ENCODE measurements around the gene SPATA33. TPM values are rescaled to one million over a fixed set of nuclear protein-coding genes. Genes with fewer than 3 reads are reported as not detected.

SPATA33 gene
- total RNA-seq, 2 donors from 2014 or later, result 5.6 to 14.6 TPM

DNA sequence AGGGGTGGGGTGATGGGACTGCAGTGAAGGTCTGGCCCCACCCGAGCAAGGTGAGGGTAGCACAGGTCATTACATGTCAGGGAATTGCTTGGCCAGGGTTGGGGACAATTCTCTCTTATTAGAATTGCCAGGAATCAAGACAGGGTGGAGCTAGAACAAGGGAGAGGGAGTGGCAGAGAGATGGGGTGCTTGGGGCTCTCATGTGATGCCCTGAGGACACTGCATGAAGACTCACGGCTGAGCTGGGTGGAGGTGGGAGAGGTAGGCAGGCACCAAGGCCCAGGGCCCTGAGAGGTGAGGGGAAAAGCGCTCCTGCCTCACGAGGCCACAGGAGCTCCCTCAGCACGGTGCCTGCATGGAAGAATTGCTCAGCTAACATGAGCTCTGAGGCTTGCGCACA, 40.6 kb upstream of the SPATA33 start:
- intact Hi-C loops (cut with DNase I), result no loop called here
- H3K36me3 ChIP-seq, result no peaks in the 10 kb centered on the region
- H3K9me3 ChIP-seq, result no peaks in the 10 kb centered on the region
- no peaks in the 10 kb centered on the region for H3K4me1 ChIP-seq (replicated peaks)
- no peak overlapping the region for H3K4me3 ChIP-seq
- no peaks in the 10 kb centered on the region for H3K27me3 ChIP-seq (replicated peaks; ENCODE audit: insufficient read depth)
- H3K27ac ChIP-seq, result no peak overlapping the region
- no peak for DNase-seq (ENCODE audit: low spot score)
- 50% methylated on average over 6 of the region's 6 CpGs for WGBS
- TF ChIP-seq POLR2AphosphoS5 (IDR thresholded peaks at IDR 0.05) (no peak), POLR2A (IDR thresholded peaks at IDR 0.05) (no peak), CTCF (IDR thresholded peaks at IDR 0.05) (no peak)

DNA sequence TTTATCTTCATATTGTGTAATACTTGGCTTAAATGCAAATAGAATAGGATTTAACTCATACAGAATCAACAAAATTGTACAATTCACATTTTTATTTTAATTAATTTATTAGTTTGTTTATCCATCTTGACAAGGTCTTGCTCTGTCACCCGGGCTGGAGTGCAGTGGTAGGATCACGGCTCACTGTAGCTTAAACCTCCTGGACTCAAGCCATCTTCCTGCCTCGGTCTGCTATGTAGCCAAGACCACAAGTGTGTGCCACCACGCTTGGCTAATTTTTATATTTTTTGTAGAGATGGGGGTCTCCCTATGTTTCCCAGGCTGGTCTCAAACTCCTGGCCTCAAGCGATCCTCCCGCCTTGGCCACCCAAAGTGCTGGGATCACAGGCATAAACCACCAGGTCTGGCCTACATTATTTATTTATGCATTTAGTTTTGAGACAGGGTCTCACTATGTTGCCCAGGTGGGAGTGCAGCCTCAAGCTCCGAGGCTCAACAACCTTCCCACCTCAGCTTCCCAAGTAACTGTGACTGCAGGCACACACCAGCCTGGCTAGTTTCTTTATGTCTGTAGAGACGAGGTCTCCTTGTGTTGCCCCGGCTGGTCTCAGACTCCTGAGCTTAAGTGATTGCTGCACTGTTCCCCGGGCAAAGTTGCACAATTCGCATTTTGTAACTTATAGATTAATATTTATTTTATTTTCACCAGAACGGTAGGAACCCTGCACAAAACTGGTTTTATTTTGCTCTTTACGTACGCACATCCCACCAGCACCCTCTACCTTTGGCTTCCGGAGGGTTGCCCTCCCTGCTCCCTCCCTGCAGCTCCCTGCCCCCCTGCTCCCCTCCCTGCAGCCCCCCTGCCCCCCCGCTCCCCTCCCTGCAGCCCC, 39.3 kb upstream of the SPATA33 start:
- Histone ChIP-seq H3K36me3 (no peaks in the 10 kb centered on the region), H3K4me3 (no peak overlapping the region), H3K27ac (no peak overlapping the region), H3K9me3 (no peaks in the 10 kb centered on the region), H3K27me3 (replicated peaks; ENCODE audit: insufficient read depth) (no peaks in the 10 kb centered on the region), H3K4me1 (replicated peaks) (no peaks in the 10 kb centered on the region)
- intact Hi-C loops (cut with DNase I), result no loop called here
- WGBS, result 49% methylated on average over 15 of the region's 16 CpGs
- no peak for DNase-seq (ENCODE audit: low spot score)
- TF ChIP-seq CTCF (IDR thresholded peaks at IDR 0.05) (no peak), POLR2A (IDR thresholded peaks at IDR 0.05) (no peak), POLR2AphosphoS5 (IDR thresholded peaks at IDR 0.05) (no peak)

GRCh38 chr16:89619840-89620239, 37.8 kb upstream of the SPATA33 start:
- TF ChIP-seq CTCF (IDR thresholded peaks at IDR 0.05) (no peak), POLR2A (IDR thresholded peaks at IDR 0.05) (no peak), POLR2AphosphoS5 (IDR thresholded peaks at IDR 0.05) (no peak)
- H3K36me3 ChIP-seq, result no peaks in the 10 kb centered on the region
- H3K4me3 ChIP-seq, result no peak overlapping the region
- no peak for DNase-seq (ENCODE audit: low spot score)
- H3K27me3 ChIP-seq (replicated peaks; ENCODE audit: insufficient read depth), result no peaks in the 10 kb centered on the region
- H3K27ac ChIP-seq, result no peak overlapping the region
- no peaks in the 10 kb centered on the region for H3K4me1 ChIP-seq (replicated peaks)
- H3K9me3 ChIP-seq, result no peaks in the 10 kb centered on the region
- WGBS, result 49% methylated on average over 12 of the region's 12 CpGs
- intact Hi-C loops (cut with DNase I), result no loop called here

GRCh38 chr16:89620406-89620841, 37.2 kb upstream of the SPATA33 start:
- intact Hi-C loops (cut with DNase I), result no loop called here
- WGBS, result 71% methylated on average over 16 of the region's 16 CpGs
- Histone ChIP-seq H3K27ac (no peak overlapping the region), H3K27me3 (replicated peaks; ENCODE audit: insufficient read depth) (no peaks in the 10 kb centered on the region), H3K9me3 (no peaks in the 10 kb centered on the region), H3K36me3 (no peaks in the 10 kb centered on the region), H3K4me3 (no peak overlapping the region), H3K4me1 (replicated peaks) (no peaks in the 10 kb centered on the region)
- TF ChIP-seq POLR2AphosphoS5 (IDR thresholded peaks at IDR 0.05) (no peak), POLR2A (IDR thresholded peaks at IDR 0.05) (no peak), CTCF (IDR thresholded peaks at IDR 0.05) (no peak)
- DNase-seq (ENCODE audit: low spot score), result no peak
